H1 (cell line): ENCODE measurements around the gene ITPK1. TPM values are rescaled to one million over a fixed set of nuclear protein-coding genes. Genes with fewer than 3 reads are reported as not detected.

Experiments used
- CTCF ChIA-PET: fragments of 300-600 bp; sonication (Branson Sonifier 250); formaldehyde crosslinking; loops from one replicate; lab custom pipeline; 2021; ENCODE audit not compliant: partially characterized antibody; lab: Charles Lee
- POLR2A ChIA-PET: fragments of 300-600 bp; sonication (Branson Sonifier 250); formaldehyde crosslinking; loops from one replicate; lab custom pipeline; 2021; ENCODE audit warnings: inconsistent platforms; ENCODE audit not compliant: partially characterized antibody; lab: Charles Lee
- DNase-seq, 2 experiments: peaks; one replicate each; pipeline versions ENCODE4 v3.0.0 to v3.0.0-alpha.2; 2010 to 2022; ENCODE audit warnings: low spot score in 2 of 2, low read depth in 1 of 2, mixed read lengths in 1 of 2
- FAIRE-seq: peaks from 2 replicates; lab custom pipeline; 2011; peaks lifted over from hg19 to GRCh38; lab: Jason Lieb, UNC
- H2AFZ ChIP-seq: 2 replicates; pipeline ENCODE4 v1.8.1; 2012; ENCODE audit warnings: low read length, inconsistent platforms
- H2AK5ac ChIP-seq: 2 replicates; pipeline ENCODE4 v1.6.1; 2013; ENCODE audit warnings: low read depth, low read length
- H2BK120ac ChIP-seq: replicated peaks from 2 replicates; pipeline ENCODE3; 2013; ENCODE audit warnings: low read depth, low read length, inconsistent platforms
- H2BK12ac ChIP-seq: 2 replicates; pipeline ENCODE4 v1.6.1; 2013; ENCODE audit warnings: low read depth, low read length
- H2BK15ac ChIP-seq: 2 replicates; pipeline ENCODE4 v1.6.1; 2013; ENCODE audit warnings: low read length
- H2BK20ac ChIP-seq: 2 replicates; pipeline ENCODE4 v1.6.1; 2013; ENCODE audit warnings: low read length
- H2BK5ac ChIP-seq: 2 replicates; pipeline ENCODE4 v1.6.1; 2013; ENCODE audit warnings: low read depth, low read length
- H3K14ac ChIP-seq: 2 replicates; pipeline ENCODE4 v1.6.1; 2013; ENCODE audit warnings: inconsistent platforms; ENCODE audit not compliant: insufficient read length
- H3K18ac ChIP-seq: 2 replicates; pipeline ENCODE4 v1.6.1; 2013; ENCODE audit warnings: low read length; ENCODE audit errors: extremely low read depth
- H3K23ac ChIP-seq: 2 replicates; pipeline ENCODE4 v1.6.1; 2013; ENCODE audit warnings: inconsistent platforms; ENCODE audit not compliant: insufficient read length
- H3K23me2 ChIP-seq: 2 replicates; pipeline ENCODE4 v1.6.1; 2013; ENCODE audit warnings: low read depth, low read length
- H3K27ac ChIP-seq: 2 replicates; pipeline ENCODE4 v1.6.1; 2011; ENCODE audit warnings: low read depth, low read length, inconsistent platforms
- H3K27me3 ChIP-seq, 4 experiments: replicated peaks in 1 of 4; 1 replicate in 1 of 4; 2 replicates in 3 of 4; pipeline versions ENCODE4 v1.6.1 to v1.8.1; 2011 to 2013; ENCODE audit warnings: low read length in 3 of 4, mild to moderate bottlenecking in 3 of 4, inconsistent platforms in 2 of 4, mixed read lengths in 2 of 4, moderate library complexity in 1 of 4; ENCODE audit not compliant: control insufficient read depth in 3 of 4, insufficient read depth in 3 of 4; ENCODE audit errors: extremely low read depth in 1 of 4
- H3K36me3 ChIP-seq, 4 experiments: 2 replicates each; pipeline versions ENCODE4 v1.6.1 to v1.8.1; 2011 to 2013; ENCODE audit warnings: mild to moderate bottlenecking in 4 of 4, low read length in 3 of 4, moderate library complexity in 2 of 4, control low read depth in 1 of 4, inconsistent platforms in 1 of 4; ENCODE audit not compliant: insufficient read depth in 4 of 4, control insufficient read depth in 2 of 4
- H3K4ac ChIP-seq: replicated peaks from 2 replicates; pipeline ENCODE3; 2013; ENCODE audit warnings: low read length, low read depth, mixed read lengths, inconsistent platforms; ENCODE audit not compliant: insufficient read length
- H3K4me1 ChIP-seq, 4 experiments: replicated peaks in 1 of 4; 1 replicate in 1 of 4; 2 replicates in 3 of 4; pipeline versions ENCODE4 v1.6.1 to v1.8.1; 2011 to 2013; ENCODE audit warnings: low read length in 3 of 4, inconsistent platforms in 2 of 4, mixed read lengths in 1 of 4; ENCODE audit not compliant: insufficient read depth in 4 of 4, control insufficient read depth in 3 of 4
- H3K4me2 ChIP-seq, 2 experiments: 2 replicates each; pipeline versions ENCODE4 v1.6.1 to v1.8.1; 2011 to 2013; ENCODE audit warnings: low read depth in 2 of 2, low read length in 2 of 2, control low read depth in 1 of 2, inconsistent platforms in 1 of 2, mild to moderate bottlenecking in 1 of 2; ENCODE audit not compliant: insufficient read depth in 1 of 2
- H3K4me3 ChIP-seq, 4 experiments: fragments of 200-600, 300-600 bp in 1 of 4; sonication (generic), shearing (Covaris generic), sonication (Bioruptor Twin) in 1 of 4; 2 replicates each; pipeline versions ENCODE4 v1.5.1 to v1.8.1; 2011 to 2016; ENCODE audit warnings: low read length in 4 of 4, low read depth in 3 of 4, control low read depth in 2 of 4, inconsistent platforms in 2 of 4, mild to moderate bottlenecking in 2 of 4, mixed read lengths in 1 of 4, moderate library complexity in 1 of 4; ENCODE audit not compliant: insufficient read depth in 2 of 4; ENCODE audit errors: extremely low read depth in 1 of 4
- H3K56ac ChIP-seq: replicated peaks from 2 replicates; pipeline ENCODE3; 2013; ENCODE audit warnings: low read depth, mild to moderate bottlenecking, mixed read lengths, low read length, inconsistent platforms; ENCODE audit not compliant: insufficient read length
- H3K79me1 ChIP-seq: 2 replicates; pipeline ENCODE4 v1.6.1; 2013; ENCODE audit warnings: low read depth, low read length, control low read depth
- H3K79me2 ChIP-seq, 2 experiments: 2 replicates each; pipeline versions ENCODE4 v1.6.1 to v1.8.1; 2012 to 2013; ENCODE audit warnings: low read length in 2 of 2, mild to moderate bottlenecking in 2 of 2, inconsistent platforms in 1 of 2; ENCODE audit not compliant: insufficient read depth in 2 of 2, control insufficient read depth in 1 of 2
- H3K9ac ChIP-seq, 4 experiments: replicated peaks in 1 of 4; 1 replicate in 1 of 4; 2 replicates in 3 of 4; pipeline versions ENCODE4 v1.6.1 to v1.8.1; 2011 to 2013; ENCODE audit warnings: low read depth in 3 of 4, low read length in 3 of 4, control low read depth in 2 of 4, mild to moderate bottlenecking in 2 of 4, moderate library complexity in 2 of 4, inconsistent platforms in 1 of 4; ENCODE audit errors: extremely low read depth in 1 of 4
- H3K9me3 ChIP-seq, 2 experiments: 2 replicates each; pipeline versions ENCODE4 v1.6.1 to v1.8.1; 2012 to 2013; ENCODE audit warnings: mild to moderate bottlenecking in 2 of 2, moderate library complexity in 2 of 2, control low read depth in 1 of 2, inconsistent platforms in 1 of 2, low read depth in 1 of 2, low read length in 1 of 2, mixed read lengths in 1 of 2; ENCODE audit not compliant: insufficient read depth in 2 of 2
- H4K20me1 ChIP-seq, 2 experiments: replicated peaks in 1 of 2; 2 replicates each; pipeline versions ENCODE3 to v1.8.1; 2011 to 2013; ENCODE audit warnings: inconsistent platforms in 2 of 2, low read length in 2 of 2, mild to moderate bottlenecking in 1 of 2; ENCODE audit not compliant: insufficient read depth in 2 of 2, control insufficient read depth in 1 of 2
- H4K5ac ChIP-seq: 2 replicates; pipeline ENCODE4 v1.6.1; 2013; ENCODE audit warnings: low read length, low read depth, mixed read lengths, inconsistent platforms; ENCODE audit not compliant: insufficient read length
- H4K8ac ChIP-seq: 2 replicates; pipeline ENCODE4 v1.8.0; 2013; ENCODE audit warnings: mild to moderate bottlenecking, moderate library complexity, low read length, inconsistent platforms; ENCODE audit not compliant: insufficient read depth; ENCODE audit errors: extremely low read depth
- H4K91ac ChIP-seq: replicated peaks from 2 replicates; pipeline ENCODE3; 2013; ENCODE audit warnings: low read length, mixed read lengths, inconsistent platforms; ENCODE audit not compliant: insufficient read length
- BACH1 ChIP-seq: IDR thresholded peaks from 2 replicates; pipeline ENCODE4 v1.6.1; 2012; ENCODE audit warnings: low read length, improper control_type of control experiment
- BCL11A ChIP-seq, 2 experiments: IDR thresholded peaks; one replicate each; pipeline ENCODE4 v1.6.1; 2011; ENCODE audit warnings: low read depth in 2 of 2, low read length in 2 of 2, mild to moderate bottlenecking in 2 of 2
- POLR2A ChIP-seq, 2 experiments: IDR thresholded peaks; 1 replicate in 1 of 2; 2 replicates in 1 of 2; pipeline ENCODE4 v1.6.1; 2011; ENCODE audit warnings: low read depth in 2 of 2, low read length in 2 of 2, mild to moderate bottlenecking in 2 of 2; ENCODE audit errors: control extremely low read depth in 1 of 2
- POLR2AphosphoS5 ChIP-seq: IDR thresholded peaks from 2 replicates; pipeline ENCODE4 v1.6.1; 2011; ENCODE audit warnings: low read depth, low read length
- RXRA ChIP-seq: IDR thresholded peaks from 2 replicates; pipeline ENCODE4 v1.6.1; 2011; ENCODE audit warnings: low read depth, mild to moderate bottlenecking, low read length, moderate library complexity; ENCODE audit not compliant: insufficient read depth
- TAF7 ChIP-seq: optimal IDR thresholded peaks from 2 replicates; pipeline ENCODE3; 2011; ENCODE audit warnings: low read depth, mild to moderate bottlenecking, inconsistent platforms, low read length, moderate library complexity, borderline replicate concordance
- TCF12 ChIP-seq: IDR thresholded peaks from 2 replicates; pipeline ENCODE4 v1.6.1; 2011; ENCODE audit warnings: low read depth, mild to moderate bottlenecking, low read length
- TEAD4 ChIP-seq: IDR thresholded peaks from 2 replicates; pipeline ENCODE4 v1.6.1; 2012; ENCODE audit warnings: low read depth, low read length, inconsistent platforms, mixed read lengths
- WGBS, 2 experiments: shearing (Covaris generic) in 1 of 2; methylation state at CpG; one replicate each; pipeline versions ENCODE4 v1.1.6 to v1.1.7; 2013 to 2015; ENCODE audit warnings: low lambda C conversion rate in 2 of 2, mixed read lengths in 2 of 2, inconsistent platforms in 1 of 2, low coverage in 1 of 2, missing lambda C conversion rate in 1 of 2; ENCODE audit not compliant: insufficient replicate concordance in 2 of 2, insufficient coverage in 1 of 2, insufficient read length in 1 of 2; ENCODE audit errors: extremely low coverage in 1 of 2, missing lambda C conversion rate in 1 of 2; 5-methylcytosine and 5-hydroxymethylcytosine counted together
- polyA plus RNA-seq, 7 experiments: library from polyadenylated mRNA; depleted of rRNA in 3 of 7; stranded (reverse) in 5 of 7; unstranded in 2 of 7; fragments of >200 nt in 5 of 7; fragments of 200-250 nt in 2 of 7; gene quantifications; 1 replicate in 5 of 7; 2 replicates in 1 of 7; 4 replicates in 1 of 7; pipeline versions ENCODE4 v1.2.1 to v1.2.3, GENCODE V29; 2011 to 2013; ENCODE audit warnings: missing spikeins in 2 of 7, mixed read lengths in 2 of 7
- total RNA-seq: library from RNA; stranded (reverse); fragmentation: NEBNext Ultra II Directional; extraction: Animal tissue kit (Norgen Biotek cat#: 25700); gene quantifications from 2 replicates; pipeline ENCODE4 v1.2.1, GENCODE V29; 2021
- TF ChIP-seq, protein P1 (sequence below): IDR thresholded peaks from 2 replicates; pipeline ENCODE4 v1.6.1; 2011; ENCODE audit warnings: low read length, improper control_type of control experiment

The ITPK1 gene
- total and polyA plus RNA-seq, 2 of the 8 experiments (the other 6 are each of a cell fraction or from before 2014, with no cell fraction given) = 108 to 143 TPM

- no peak for DNase-seq
- ChIA-PET CTCF (interaction anchor here (1.2 to 2.3 kb wide), 10 partner anchors 10 to 103 kb away, joined by 3 to 11 read pairs (median 6); partner anchors contain the start of gene ITPK1), POLR2A (interaction anchor here (1.6 kb wide), 1 partner anchor 18 kb away, joined by 4 read pairs; no protein-coding TSS in a partner anchor)
- H3K14ac ChIP-seq = no peak overlapping the region
- H3K4ac ChIP-seq = no peak overlapping the region
- H3K23ac ChIP-seq = no peak overlapping the region
- peaks cover 21% of the 10 kb centered on the region for H3K79me1 ChIP-seq
- WGBS, 2 experiments = 86% methylated on average over 7 of the region's 7 CpGs; no CpG with 5 or more reads in 1 of the 2 experiments
- H2BK120ac ChIP-seq = no peak overlapping the region
- no peak overlapping the region for H3K4me3 ChIP-seq
- no peak overlapping the region for H3K9ac ChIP-seq
- peaks cover 0 to 66% of the 10 kb centered on the region in 2 experiments; a peak in 2 of 4 replicates for H3K79me2 ChIP-seq
- no peak overlapping the region for H3K27ac ChIP-seq
- no peak overlapping the region for H2BK12ac ChIP-seq
- no peak for FAIRE-seq
- no peak overlapping the region for H2AFZ ChIP-seq
- no peaks in the 10 kb centered on the region for H3K23me2 ChIP-seq
- H2BK20ac ChIP-seq = no peak overlapping the region
- H3K27me3 ChIP-seq = no peaks in the 10 kb centered on the region
- H4K91ac ChIP-seq = no peak overlapping the region
- H4K5ac ChIP-seq = no peak overlapping the region
- H4K8ac ChIP-seq = no peak overlapping the region
- H3K56ac ChIP-seq = no peak overlapping the region
- H3K18ac ChIP-seq = no peak overlapping the region
- peaks cover 0 to 4% (median 2%) of the 10 kb centered on the region in 4 experiments; a peak in 4 of 7 replicates for H3K4me1 ChIP-seq
- no peak overlapping the region for H2AK5ac ChIP-seq
- H2BK5ac ChIP-seq = no peak overlapping the region
- H3K4me2 ChIP-seq = no peak overlapping the region
- no peaks in the 10 kb centered on the region for H3K9me3 ChIP-seq
- TF ChIP-seq BCL11A (IDR thresholded peaks at IDR 0.05; ENCODE audit: low read depth in 2 of 2, low read length in 2 of 2) (no peak), RXRA (no peak), TCF12 (no peak), TAF7 (no peak), POLR2A (IDR thresholded peaks at IDR 0.05; ENCODE audit: control extremely low read depth in 1 of 2, low read depth in 2 of 2, low read length in 2 of 2) (no peak), TEAD4 (no peak), BACH1 (no peak), POLR2AphosphoS5 (no peak)
- TF ChIP-seq, protein P1, sequence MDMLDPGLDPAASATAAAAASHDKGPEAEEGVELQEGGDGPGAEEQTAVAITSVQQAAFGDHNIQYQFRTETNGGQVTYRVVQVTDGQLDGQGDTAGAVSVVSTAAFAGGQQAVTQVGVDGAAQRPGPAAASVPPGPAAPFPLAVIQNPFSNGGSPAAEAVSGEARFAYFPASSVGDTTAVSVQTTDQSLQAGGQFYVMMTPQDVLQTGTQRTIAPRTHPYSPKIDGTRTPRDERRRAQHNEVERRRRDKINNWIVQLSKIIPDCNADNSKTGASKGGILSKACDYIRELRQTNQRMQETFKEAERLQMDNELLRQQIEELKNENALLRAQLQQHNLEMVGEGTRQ = no peak
- peaks cover 11 to 29% of the 10 kb centered on the region in 2 experiments for H4K20me1 ChIP-seq
- no peak overlapping the region for H2BK15ac ChIP-seq
- peaks cover 0 to 4% (median 0%) of the 10 kb centered on the region in 4 experiments; a peak in 1 of 8 replicates for H3K36me3 ChIP-seq
Measured at GRCh38 chr14:93012506-93012905, 103.2 kb downstream of the ITPK1 start.
